K562 (cell line): ENCODE data around the gene EFHD2. TPM values are rescaled to one million over a fixed set of nuclear protein-coding genes. Genes with fewer than 3 reads are reported as not detected.

ENCODE experiments used
- CHCHD3 ChIP-seq: fragments of 250-450 bp; sonication (Bioruptor Pico); IDR thresholded peaks from 2 replicates; pipeline ENCODE4 v2.1.2; 2022; ENCODE audit warnings: mild to moderate bottlenecking
- CREB3L1 ChIP-seq: fragments of 450-650 bp; IDR thresholded peaks from 2 replicates; pipeline ENCODE4 v1.6.1; 2014; ENCODE audit warnings: low read depth, mild to moderate bottlenecking, moderate library complexity, borderline replicate concordance
- EP400 ChIP-seq: fragments of 450-650 bp; IDR thresholded peaks from 2 replicates; pipeline ENCODE4 v1.6.1; 2017; ENCODE audit warnings: antibody characterized with exemption, mild to moderate bottlenecking, moderate library complexity
- HOMEZ ChIP-seq: fragments of 250-450 bp; sonication (Bioruptor Pico); IDR thresholded peaks from 2 replicates; pipeline ENCODE4 v1.4.0; 2020; ENCODE audit warnings: mild to moderate bottlenecking, moderate library complexity
- MAFK ChIP-seq: IDR thresholded peaks from 2 replicates; pipeline ENCODE4 v1.6.1; 2011; ENCODE audit warnings: low read length, improper control_type of control experiment
- MECOM ChIP-seq: fragments of 250-450 bp; sonication (Bioruptor Pico); IDR thresholded peaks from 2 replicates; pipeline ENCODE4 v1.8.0; 2022; ENCODE audit warnings: inconsistent platforms
- MTA1 ChIP-seq: fragments of 450-650 bp; IDR thresholded peaks from 2 replicates; pipeline ENCODE4 v1.6.1; 2017; ENCODE audit warnings: borderline replicate concordance
- PHF8 ChIP-seq: fragments of 200-600 bp; sonication (generic); IDR thresholded peaks from 2 replicates; pipeline ENCODE4 v1.6.1; 2012; ENCODE audit warnings: mixed run types, mild to moderate bottlenecking, inconsistent platforms, low read length, moderate library complexity, borderline replicate concordance
- POLR2A ChIP-seq: fragments of 450-650 bp; conservative IDR thresholded peaks from 2 replicates; pipeline ENCODE4 v1.6.1; 2016
- ZBTB9 ChIP-seq: fragments of 450-650 bp; formaldehyde crosslinking; IDR thresholded peaks from 2 replicates; pipeline ENCODE4 v1.4.0; 2020; ENCODE audit warnings: mild to moderate bottlenecking, moderate library complexity
- ZFP36 ChIP-seq: fragments of 150-350 bp; IDR thresholded peaks from 2 replicates; pipeline ENCODE4 v1.6.1; 2018; ENCODE audit warnings: low read length, low read depth; ENCODE audit not compliant: partially characterized antibody
- ZFP91 ChIP-seq: sonication (generic); formaldehyde crosslinking; IDR thresholded peaks from 2 replicates; pipeline ENCODE4 v1.8.0; 2022; ENCODE audit warnings: mild to moderate bottlenecking, missing genetic modification reagents
- ZNF668 ChIP-seq: fragments of 250-450 bp; sonication (Bioruptor Pico); IDR thresholded peaks from 2 replicates; pipeline ENCODE4 v1.8.0; 2022; ENCODE audit warnings: mild to moderate bottlenecking, inconsistent platforms
- ZNF740 ChIP-seq, 3 experiments: fragments of 200-800 bp in 1 of 3; sonication (Bioruptor generic) in 1 of 3; sonication (generic) in 1 of 3; formaldehyde crosslinking in 1 of 3; IDR thresholded peaks; 2 replicates each; pipeline versions ENCODE4 v1.6.1 to v1.8.0; 2016 to 2022; ENCODE audit warnings: mild to moderate bottlenecking in 2 of 3, missing compliant biosample characterization in 2 of 3, missing genetic modification characterization in 2 of 3, missing genetic modification reagents in 1 of 3
- ZNF830 ChIP-seq: fragments of 250-450 bp; sonication (Bioruptor Pico); IDR thresholded peaks from 2 replicates; pipeline ENCODE4 v1.5.0; 2021; ENCODE audit warnings: mild to moderate bottlenecking
- polyA plus RNA-seq, 8 experiments: library from polyadenylated mRNA; depleted of rRNA in 4 of 8; stranded (reverse) in 5 of 8; unstranded in 3 of 8; fragments of >200 nt; fragmentation: Nextera tagmentation in 2 of 8; fragmentation: Illumina TruSeq in 1 of 8; extraction: Ambion mirVana in 2 of 8; extraction: Trizol in 1 of 8; gene quantifications; 2 replicates each; pipeline versions ENCODE4 v1.2.1 to v1.2.3, GENCODE V29; 2011 to 2014; ENCODE audit warnings: inconsistent platforms in 1 of 8, missing spikeins in 1 of 8
- total RNA-seq, 7 experiments: library from RNA; depleted of rRNA in 6 of 7; stranded (reverse); fragments of >200 nt in 6 of 7; fragmentation: Illumina TruSeq in 2 of 7; extraction: Trizol in 2 of 7; gene quantifications; 2 replicates each; pipeline versions ENCODE4 v1.2.1 to v1.2.3, GENCODE V29; 2011 to 2021; ENCODE audit warnings: low replicate concordance in 1 of 7

EFHD2 gene
- total and polyA plus RNA-seq, 9 of the 15 experiments (the other 6 are each of a cell fraction or from before 2014, with no cell fraction given): 1.7 to 73.5 (median 25.2) TPM

GRCh38 chr1:15364740-15365139, 44.9 kb upstream of the EFHD2 start (continued):
- TF ChIP-seq ZBTB9 (CRISPR knock-in tag) (no peak), POLR2A (no peak), MTA1 (no peak), EP400 (no peak), PHF8 (no peak), ZNF740 (CRISPR knock-in tag; IDR thresholded peaks at IDR 0.05) (no peak), ZNF740 (tag; IDR thresholded peaks at IDR 0.05) (no peak), ZFP91 (CRISPR knock-in tag) (no peak), MECOM (CRISPR knock-in tag) (no peak), ZFP36 (no peak), ZNF830 (no peak), MAFK (no peak), HOMEZ (CRISPR knock-in tag) (no peak), CHCHD3 (CRISPR knock-in tag) (no peak), CREB3L1 (no peak), ZNF668 (no peak)
